Activated CD8-positive, alpha-beta T cell treated with anti-CD3 and anti-CD28 coated beads for 36 hours (primary cell): ENCODE results near the gene FSCN2. TPM values are rescaled to one million over a fixed set of nuclear protein-coding genes. Genes with fewer than 3 reads are reported as not detected.
A peak's percentile ranks its signal among the peaks of the same experiment; 100 is the strongest.

Source experiments
- ATAC-seq: fragments of 200-7000 bp; cut with Tn5 transposase; one replicate; pipeline ENCODE4 v1.10.0; 2021; ENCODE audit warnings: mild to moderate bottlenecking, moderate library complexity
- CTCF ChIA-PET: fragments of 350-600 bp; sonication (Branson Sonifier 250); formaldehyde crosslinking; loops from one replicate; lab custom pipeline; 2021; ENCODE audit warnings: antibody characterized with exemption; lab: Charles Lee
- POLR2A ChIA-PET: fragments of 350-600 bp; sonication (Branson Sonifier 250); formaldehyde crosslinking; loops from one replicate; lab custom pipeline; 2021; ENCODE audit warnings: antibody characterized with exemption; lab: Charles Lee
- DNase-seq: peaks from one replicate; pipeline ENCODE4 v3.0.0-alpha.2; 2020
- H3K27ac Mint-ChIP-seq: one replicate; pipeline ENCODE4 v1.8.0; 2021; ENCODE audit warnings: mild to moderate bottlenecking, mixed read lengths
- H3K27me3 Mint-ChIP-seq: one replicate; pipeline ENCODE4 v1.8.0; 2021; ENCODE audit warnings: mixed read lengths
- H3K36me3 Mint-ChIP-seq: one replicate; pipeline ENCODE4 v1.8.0; 2021; ENCODE audit warnings: low read depth, mixed read lengths
- H3K4me1 Mint-ChIP-seq: one replicate; pipeline ENCODE4 v1.8.0; 2021; ENCODE audit warnings: low read depth, mixed read lengths
- H3K4me3 Mint-ChIP-seq: one replicate; pipeline ENCODE4 v1.8.0; 2021; ENCODE audit warnings: mild to moderate bottlenecking, moderate library complexity, mixed read lengths
- H3K9me3 Mint-ChIP-seq: one replicate; pipeline ENCODE4 v1.8.0; 2021; ENCODE audit warnings: mixed read lengths
- CTCF ChIP-seq: fragments of 200-600 bp; IDR thresholded peaks from one replicate; pipeline ENCODE4 v1.8.0; 2022; ENCODE audit warnings: antibody characterized with exemption, mild to moderate bottlenecking
- intact Hi-C: fragments of 100-400 bp; cut with micrococcal nuclease; formaldehyde crosslinking; loops from one replicate; pipeline ENCODE4 v1.10.0; 2022
- total RNA-seq, 2 experiments: library from RNA; stranded (reverse); gene quantifications; one replicate each; pipeline ENCODE4 v1.2.3, GENCODE V29; 2021

The FSCN2 gene
- total RNA-seq, 2 experiments from 2014 or later: 0.32 TPM; not detected in 1

- Mint-ChIP-seq H3K27ac (no peak overlapping the region), H3K36me3 (no peaks in the 10 kb centered on the region), H3K9me3 (no peaks in the 10 kb centered on the region), H3K4me3 (no peak overlapping the region), H3K4me1 (no peaks in the 10 kb centered on the region), H3K27me3 (no peaks in the 10 kb centered on the region)
- POLR2A ChIA-PET: interaction anchor here (1.0 to 1.4 kb wide), 3 partner anchors 9 to 37 kb away, joined by 3 read pairs; no protein-coding TSS in a partner anchor
- no peak for TF ChIP-seq CTCF
- CTCF ChIA-PET: interaction anchor here (1.8 kb wide), 1 partner anchor 18 kb away, joined by 7 read pairs; no protein-coding TSS in a partner anchor
- ATAC-seq (no peak), DNase-seq (no peak)
- intact Hi-C loops: no loop called here
Observed at GRCh38 chr17:81502471-81503017, 25.6 kb upstream of the FSCN2 start.

- no peaks in the 10 kb centered on the region for H3K27me3 Mint-ChIP-seq
- no peak overlapping the region for H3K27ac Mint-ChIP-seq
- TF ChIP-seq CTCF: no peak
Observed at GRCh38 chr17:81503619-81504018, 24.6 kb upstream of the FSCN2 start.

GRCh38 chr17:81508639-81509206, 19.5 kb upstream of the FSCN2 start:
- POLR2A ChIA-PET: interaction anchor here (0.9 to 3.9 kb wide), 11 partner anchors 9 to 213 kb away, joined by 3 to 20 read pairs (median 7); partner anchors contain the start of genes FAAP100 and SLC38A10
- ATAC-seq: no peak
- CTCF ChIA-PET: interaction anchor here (0.8 to 6.2 kb wide), 3 partner anchors 25 to 256 kb away, joined by 3 to 28 read pairs (median 3); no protein-coding TSS in a partner anchor
- Mint-ChIP-seq H3K27ac (peak overlapping the region; percentile 92), H3K4me1 (peaks cover 14% of the 10 kb centered on the region), H3K36me3 (peaks cover 42% of the 10 kb centered on the region), H3K4me3 (peak overlapping the region; percentile 97), H3K27me3 (no peaks in the 10 kb centered on the region), H3K9me3 (no peaks in the 10 kb centered on the region)
- TF ChIP-seq CTCF: no peak
- intact Hi-C loops: no loop called here
- no peak for DNase-seq

More at GRCh38 chr17:81503619-81504018, 24.6 kb upstream of the FSCN2 start:
- peaks cover 2% of the 10 kb centered on the region for H3K4me1 Mint-ChIP-seq
- intact Hi-C loops: no loop called here
- H3K4me3 Mint-ChIP-seq: no peak overlapping the region
- DNase-seq (no peak), ATAC-seq (no peak)
- H3K9me3 Mint-ChIP-seq: no peaks in the 10 kb centered on the region
- ChIA-PET CTCF (no interaction called here), POLR2A (interaction anchor here (0.6 to 1.4 kb wide), 2 partner anchors 8 to 162 kb away, joined by 3 read pairs; no protein-coding TSS in a partner anchor)
- peaks cover 5% of the 10 kb centered on the region for H3K36me3 Mint-ChIP-seq

- Mint-ChIP-seq H3K36me3 (peaks cover 42% of the 10 kb centered on the region), H3K27ac (peak overlapping the region; percentile 92), H3K4me3 (peak overlapping the region; percentile 97), H3K27me3 (no peaks in the 10 kb centered on the region), H3K9me3 (no peaks in the 10 kb centered on the region), H3K4me1 (peaks cover 14% of the 10 kb centered on the region)
- no peak for DNase-seq
- no peak for ATAC-seq
- ChIA-PET POLR2A (interaction anchor here (0.9 to 3.9 kb wide), 14 partner anchors 9 to 238 kb away, joined by 3 to 20 read pairs (median 7); partner anchors contain the start of genes FAAP100 and SLC38A10), CTCF (interaction anchor here (0.8 to 6.2 kb wide), 3 partner anchors 25 to 257 kb away, joined by 3 to 28 read pairs (median 3); no protein-coding TSS in a partner anchor)
- no peak for TF ChIP-seq CTCF
- intact Hi-C loops: no loop called here
Observed at GRCh38 chr17:81509207-81509971, 18.8 kb upstream of the FSCN2 start.
